Measurements from ENCODE around the gene C5AR1. TPM values are rescaled to one million over a fixed set of nuclear protein-coding genes. Genes with fewer than 3 reads are reported as not detected.
"Not testable (repeated sequence)": the region's sequence is repeated elsewhere in the genome, so short reads cannot be mapped to it uniquely, and the experiment has no call there.

Gene C5AR1
- polyA plus RNA-seq, 5 donors, result 1.2 to 5.8 (median 3.1) TPM

DNA sequence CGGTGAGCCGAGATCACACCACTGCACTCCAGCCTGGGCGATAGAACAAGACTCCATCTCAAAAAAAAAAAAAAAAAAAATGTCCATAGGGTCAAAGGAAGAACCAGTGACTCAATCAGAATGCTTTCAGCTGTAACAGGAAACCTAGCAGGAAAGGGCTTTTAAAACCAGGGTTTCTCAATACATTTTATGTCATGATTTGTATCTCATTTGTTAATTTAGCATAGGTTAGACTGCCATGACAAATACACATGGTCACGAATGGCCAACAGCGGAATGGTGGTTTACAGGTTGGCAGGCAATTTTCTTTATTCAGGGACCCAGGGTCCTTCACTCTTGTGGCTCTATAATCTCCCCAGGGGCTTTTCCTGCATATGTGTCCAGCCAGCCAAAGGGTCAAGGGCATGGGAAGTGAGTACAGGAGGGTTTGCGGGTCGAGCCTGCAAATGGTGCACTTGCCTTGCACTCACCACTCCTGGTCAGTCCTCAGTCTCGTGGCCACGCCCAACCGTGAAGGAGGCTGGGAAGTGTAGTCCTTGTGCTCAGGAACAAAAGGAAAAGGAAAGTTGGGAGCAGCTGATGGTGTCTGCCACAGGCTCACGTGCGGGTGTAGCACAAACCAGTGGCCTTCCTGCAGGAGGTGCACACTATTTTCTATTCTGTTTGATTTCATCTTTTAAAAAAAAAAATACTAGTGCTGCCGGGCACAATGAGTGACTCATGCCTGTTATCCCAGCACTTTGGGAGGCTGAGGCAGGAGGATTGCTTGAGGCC, 54.3 kb downstream of the C5AR1 start:
- DNase-seq, result no peak

DNA sequence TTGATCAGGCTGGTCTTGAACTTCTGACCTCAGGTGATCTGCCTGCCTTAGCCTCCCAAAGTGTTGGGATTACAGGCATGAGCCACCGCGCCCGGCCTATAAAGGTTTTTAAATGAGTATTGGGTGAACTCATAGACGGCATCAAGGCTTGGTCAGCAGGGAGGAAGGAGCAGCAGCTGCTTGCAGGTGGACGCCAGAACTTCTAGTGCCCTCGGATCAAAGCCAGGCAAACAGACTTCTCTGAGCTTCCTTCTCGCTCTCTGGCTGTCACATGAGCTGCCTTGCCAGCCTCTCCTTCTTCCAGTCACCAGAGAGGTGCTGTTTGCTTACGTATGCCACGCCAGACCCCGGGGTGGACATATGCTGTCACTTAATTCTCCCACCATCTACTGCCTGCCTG, 55.8 kb downstream of the C5AR1 start:
- DNase-seq, result not testable (repeated sequence)

DNA sequence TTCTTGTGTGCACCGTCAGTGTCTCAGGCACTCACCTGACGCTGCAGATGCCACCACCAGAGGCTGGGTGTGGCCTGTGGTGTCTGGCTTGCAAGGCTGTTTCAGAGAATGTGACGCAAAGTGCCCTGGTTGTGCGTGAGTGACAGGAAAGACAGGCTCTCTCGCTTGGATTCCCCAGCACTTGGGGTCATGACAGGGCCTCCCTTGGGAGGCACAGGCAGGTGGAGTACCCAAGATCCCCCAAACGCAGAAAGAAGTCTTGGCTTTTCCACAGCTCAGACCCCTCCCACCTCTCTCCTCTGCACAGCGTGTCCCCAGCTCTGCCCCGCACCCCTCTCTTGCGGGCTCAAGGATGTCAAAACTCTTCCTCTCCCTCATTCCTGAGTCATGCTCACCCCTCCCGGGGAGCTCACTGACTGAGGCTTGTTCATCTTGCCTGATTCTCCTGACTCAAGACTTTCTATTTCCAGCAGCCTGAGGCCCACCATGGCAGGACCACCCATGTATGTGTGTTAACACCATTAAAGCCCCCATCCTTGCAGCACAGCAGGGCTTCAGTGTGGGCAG, 60.5 kb downstream of the C5AR1 start:
- no peak for DNase-seq

DNA sequence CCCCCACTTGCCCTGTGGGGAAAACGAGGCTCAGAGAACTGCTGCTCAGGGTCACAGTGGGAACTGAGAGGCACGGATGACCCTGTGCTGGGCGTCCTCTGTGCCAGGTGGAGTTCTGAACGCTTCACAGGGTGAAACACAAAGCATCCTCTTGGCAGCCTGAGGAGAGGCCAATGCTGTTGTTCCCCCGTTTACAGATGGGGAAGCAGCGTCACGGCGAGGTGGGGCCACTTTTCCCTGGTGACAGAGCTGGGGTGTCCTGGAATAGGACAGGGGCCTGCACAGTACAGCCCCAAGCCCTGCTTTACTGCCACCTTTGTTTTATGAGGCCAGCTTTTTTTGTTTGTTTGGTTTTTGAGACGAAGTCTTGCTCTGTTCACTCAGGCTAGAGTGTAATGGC, 61.6 kb downstream of the C5AR1 start:
- DNase-seq, result no peak

Other genes starting within 250 kb of the C5AR1 start
- gene ZC3H4, start 196.1 kb upstream of the C5AR1 start, polyA plus RNA-seq (ENCODE audit: insufficient read depth in 1 of 5, insufficient read length in 5 of 5, low replicate concordance in 1 of 5), result 10 to 100 TPM; 31.0 to 46.8 (median 33.9) TPM
- 100 to 1,000 TPM in 2 of 5 donors, 10 to 100 TPM in 3; 86.7 to 115 (median 99.5) TPM for gene SAE1, start 179.0 kb upstream of the C5AR1 start, polyA plus RNA-seq (ENCODE audit: insufficient read depth in 1 of 5, insufficient read length in 5 of 5, low replicate concordance in 1 of 5)
- gene BBC3, start 78.7 kb upstream of the C5AR1 start, polyA plus RNA-seq (ENCODE audit: insufficient read depth in 1 of 5, insufficient read length in 5 of 5, low replicate concordance in 1 of 5), result 1 to 10 TPM in 4 of 5 donors, under 1 TPM in 1; 0.88 to 3.2 (median 2.1) TPM
- gene CCDC9, start 53.3 kb upstream of the C5AR1 start, polyA plus RNA-seq (ENCODE audit: insufficient read depth in 1 of 5, insufficient read length in 5 of 5, low replicate concordance in 1 of 5), result 10 to 100 TPM; 17.4 to 32.7 (median 28.1) TPM
- 10 to 100 TPM in 3 of 5 donors, 1 to 10 TPM in 2; 7.1 to 17.1 (median 11.4) TPM for gene INAFM1, start 35.0 kb upstream of the C5AR1 start, polyA plus RNA-seq (ENCODE audit: insufficient read depth in 1 of 5, insufficient read length in 5 of 5, low replicate concordance in 1 of 5)
- gene C5AR2, start 22.3 kb downstream of the C5AR1 start, polyA plus RNA-seq (ENCODE audit: insufficient read depth in 1 of 5, insufficient read length in 5 of 5, low replicate concordance in 1 of 5), result under 1 TPM; 0.38 to 0.63 (median 0.57) TPM
- 10 to 100 TPM; 10.5 to 18.9 (median 14.3) TPM for gene DHX34, start 39.5 kb downstream of the C5AR1 start, polyA plus RNA-seq (ENCODE audit: insufficient read depth in 1 of 5, insufficient read length in 5 of 5, low replicate concordance in 1 of 5)
- 10 to 100 TPM; 20.6 to 35.7 (median 27.4) TPM for gene MEIS3, start 109.7 kb downstream of the C5AR1 start, polyA plus RNA-seq (ENCODE audit: insufficient read depth in 1 of 5, insufficient read length in 5 of 5, low replicate concordance in 1 of 5)
- under 1 TPM in 4 of 5 donors, not detected in 1; 0.07 to 0.19 (median 0.15) TPM for gene SLC8A2, start 162.0 kb downstream of the C5AR1 start, polyA plus RNA-seq (ENCODE audit: insufficient read depth in 1 of 5, insufficient read length in 5 of 5, low replicate concordance in 1 of 5)
- 10 to 100 TPM; 12.4 to 17.5 (median 13.5) TPM for gene KPTN, start 174.4 kb downstream of the C5AR1 start, polyA plus RNA-seq (ENCODE audit: insufficient read depth in 1 of 5, insufficient read length in 5 of 5, low replicate concordance in 1 of 5)
- 100 to 1,000 TPM; 107 to 155 (median 119) TPM for gene NAPA, start 205.2 kb downstream of the C5AR1 start, polyA plus RNA-seq (ENCODE audit: insufficient read depth in 1 of 5, insufficient read length in 5 of 5, low replicate concordance in 1 of 5)